K562 (cell line): ENCODE measurements around the gene BRAP. TPM values are rescaled to one million over a fixed set of nuclear protein-coding genes. Genes with fewer than 3 reads are reported as not detected.

Source experiments
- CBFA2T2 ChIP-seq: fragments of 450-650 bp; conservative IDR thresholded peaks from 2 replicates; pipeline ENCODE4 v1.6.1; 2017; ENCODE audit warnings: mild to moderate bottlenecking
- FIP1L1 ChIP-seq: fragments of 200-400 bp; formaldehyde crosslinking; IDR thresholded peaks from 2 replicates; pipeline ENCODE4 v1.6.1; 2018; ENCODE audit warnings: mild to moderate bottlenecking, low read depth, low read length; ENCODE audit not compliant: poor library complexity, severe bottlenecking
- FOXP1 ChIP-seq: sonication (generic); formaldehyde crosslinking; IDR thresholded peaks from 2 replicates; pipeline ENCODE4 v1.8.0; 2022; ENCODE audit warnings: mild to moderate bottlenecking, missing genetic modification reagents
- MIER1 ChIP-seq: fragments of 450-650 bp; IDR thresholded peaks from 2 replicates; pipeline ENCODE4 v1.6.1; 2016; ENCODE audit warnings: antibody characterized with exemption, mild to moderate bottlenecking, low read depth
- NR2F6 ChIP-seq: fragments of 450-650 bp; formaldehyde crosslinking; IDR thresholded peaks from 2 replicates; pipeline ENCODE4 v1.4.0; 2020; ENCODE audit warnings: mild to moderate bottlenecking
- SP1 ChIP-seq: sonication (generic); formaldehyde crosslinking; IDR thresholded peaks from 2 replicates; pipeline ENCODE4 v1.8.1; 2022; ENCODE audit warnings: mild to moderate bottlenecking, missing genetic modification reagents
- U2AF1 ChIP-seq: fragments of 200-400 bp; formaldehyde crosslinking; optimal IDR thresholded peaks from 2 replicates; pipeline ENCODE3; 2017; ENCODE audit warnings: mild to moderate bottlenecking, low read depth, low read length, moderate library complexity
- ZBTB1 ChIP-seq: sonication (generic); formaldehyde crosslinking; IDR thresholded peaks from 2 replicates; pipeline ENCODE4 v1.8.1; 2023; ENCODE audit warnings: missing genetic modification reagents, low read depth, mild to moderate bottlenecking, borderline replicate concordance
- ZFP1 ChIP-seq: fragments of 450-650 bp; formaldehyde crosslinking; IDR thresholded peaks from 2 replicates; pipeline ENCODE4 v1.4.0; 2020; ENCODE audit warnings: mild to moderate bottlenecking, mixed read lengths
- ZFX ChIP-seq: sonication (generic); formaldehyde crosslinking; IDR thresholded peaks from 2 replicates; pipeline ENCODE4 v1.8.0; 2022; ENCODE audit warnings: mild to moderate bottlenecking, missing genetic modification reagents, moderate library complexity
- ZNF217 ChIP-seq: sonication (generic); formaldehyde crosslinking; IDR thresholded peaks from 2 replicates; pipeline ENCODE4 v1.8.0; 2022; ENCODE audit warnings: mild to moderate bottlenecking, missing genetic modification reagents
- ZNF592 ChIP-seq: fragments of 450-650 bp; IDR thresholded peaks from 2 replicates; pipeline ENCODE4 v1.6.1; 2017; ENCODE audit warnings: antibody characterized with exemption, mild to moderate bottlenecking
- ZNF79 ChIP-seq: fragments of 250-450 bp; sonication (Bioruptor Pico); IDR thresholded peaks from 2 replicates; pipeline ENCODE4 v1.4.0; 2020; ENCODE audit warnings: low read depth, mild to moderate bottlenecking, moderate library complexity
- polyA plus RNA-seq, 8 experiments: library from polyadenylated mRNA; depleted of rRNA in 4 of 8; stranded (reverse) in 5 of 8; unstranded in 3 of 8; fragments of >200 nt; fragmentation: Nextera tagmentation in 2 of 8; fragmentation: Illumina TruSeq in 1 of 8; extraction: Ambion mirVana in 2 of 8; extraction: Trizol in 1 of 8; gene quantifications; 2 replicates each; pipeline versions ENCODE4 v1.2.1 to v1.2.3, GENCODE V29; 2011 to 2014; ENCODE audit warnings: inconsistent platforms in 1 of 8, missing spikeins in 1 of 8
- total RNA-seq, 7 experiments: library from RNA; depleted of rRNA in 6 of 7; stranded (reverse); fragments of >200 nt in 6 of 7; fragmentation: Illumina TruSeq in 2 of 7; extraction: Trizol in 2 of 7; gene quantifications; 2 replicates each; pipeline versions ENCODE4 v1.2.1 to v1.2.3, GENCODE V29; 2011 to 2021; ENCODE audit warnings: low replicate concordance in 1 of 7
- TF ChIP-seq, protein P1 (sequence below): fragments of 250-450 bp; sonication (Bioruptor Pico); IDR thresholded peaks from 2 replicates; pipeline ENCODE4 v1.5.0; 2021; ENCODE audit warnings: mild to moderate bottlenecking, moderate library complexity
- TF ChIP-seq, protein P2 (sequence below): fragments of 250-450 bp; sonication (Bioruptor Pico); IDR thresholded peaks from 2 replicates; pipeline ENCODE4 v1.8.0; 2022; ENCODE audit warnings: inconsistent platforms
- TF ChIP-seq, protein P3 (sequence below): fragments of 450-650 bp; IDR thresholded peaks from 2 replicates; pipeline ENCODE4 v1.6.1; 2017; ENCODE audit warnings: antibody characterized with exemption

Gene BRAP
- total and polyA plus RNA-seq, 9 of the 15 experiments (the other 6 are each of a cell fraction or from before 2014, with no cell fraction given): 2.2 to 32.6 (median 27.5) TPM

- no peak for TF ChIP-seq ZNF592
- TF ChIP-seq, protein P1, sequence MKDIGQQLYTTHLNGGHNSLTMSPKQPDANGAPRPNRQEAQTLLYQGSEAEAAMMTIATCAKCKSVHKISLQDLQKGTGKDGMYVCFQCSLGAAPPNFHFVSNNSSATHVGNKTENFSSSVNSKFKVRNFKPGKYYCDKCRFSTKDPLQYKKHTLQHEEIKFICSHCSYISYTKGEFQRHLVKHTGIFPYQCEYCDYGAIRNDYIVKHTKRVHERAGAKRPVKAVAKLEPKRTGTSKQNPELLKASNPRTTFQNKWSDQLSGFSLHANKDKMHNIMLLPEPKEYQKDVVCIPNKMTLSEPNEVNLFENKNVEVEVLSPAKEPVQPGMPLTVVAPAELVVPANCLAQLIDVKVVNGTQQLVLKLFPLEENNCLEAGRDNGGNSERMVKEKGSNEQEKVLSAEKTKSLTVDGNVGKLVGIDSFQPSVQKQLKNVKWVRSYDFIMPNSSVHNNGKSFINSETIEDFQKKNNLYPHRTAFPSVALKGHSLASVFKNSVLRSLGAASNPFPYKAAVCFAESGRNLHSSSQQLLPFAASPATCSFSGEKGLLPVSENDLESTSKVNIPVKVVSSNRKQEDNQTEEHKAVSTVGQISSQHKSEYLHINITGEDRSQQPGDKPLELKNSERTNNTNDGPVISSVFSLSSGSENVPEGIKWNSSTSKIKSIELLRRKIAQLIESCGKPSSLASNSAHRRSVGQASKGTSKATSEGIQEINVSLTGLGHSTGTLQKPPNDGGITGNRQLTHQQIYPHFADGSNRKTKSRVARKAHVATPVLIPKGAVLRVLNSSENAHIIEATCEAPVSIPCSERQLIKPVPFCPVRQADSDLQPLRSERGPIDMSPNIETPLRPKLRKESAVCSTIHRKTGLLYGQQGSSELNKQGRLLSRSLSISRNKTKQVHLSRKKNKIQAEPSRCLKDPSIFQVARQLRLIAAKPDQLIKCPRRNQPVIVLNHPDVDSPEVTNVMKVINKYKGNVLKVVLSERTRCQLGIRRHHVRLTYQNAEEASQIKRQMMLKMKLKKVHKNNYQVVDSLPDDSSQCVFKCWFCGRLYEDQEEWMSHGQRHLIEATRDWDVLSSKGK (CRISPR knock-in tag): no peak
- no peak for TF ChIP-seq ZNF79 (CRISPR knock-in tag)
- no peak for TF ChIP-seq ZNF217 (CRISPR knock-in tag)
- TF ChIP-seq SP1 (CRISPR knock-in tag): 0 out of 2 replicates have a peak, but pooled peaks have one; percentile 47
- no peak for TF ChIP-seq MIER1
- TF ChIP-seq U2AF1: no peak
- peak; percentile 78 for TF ChIP-seq FIP1L1
- TF ChIP-seq, protein P2, sequence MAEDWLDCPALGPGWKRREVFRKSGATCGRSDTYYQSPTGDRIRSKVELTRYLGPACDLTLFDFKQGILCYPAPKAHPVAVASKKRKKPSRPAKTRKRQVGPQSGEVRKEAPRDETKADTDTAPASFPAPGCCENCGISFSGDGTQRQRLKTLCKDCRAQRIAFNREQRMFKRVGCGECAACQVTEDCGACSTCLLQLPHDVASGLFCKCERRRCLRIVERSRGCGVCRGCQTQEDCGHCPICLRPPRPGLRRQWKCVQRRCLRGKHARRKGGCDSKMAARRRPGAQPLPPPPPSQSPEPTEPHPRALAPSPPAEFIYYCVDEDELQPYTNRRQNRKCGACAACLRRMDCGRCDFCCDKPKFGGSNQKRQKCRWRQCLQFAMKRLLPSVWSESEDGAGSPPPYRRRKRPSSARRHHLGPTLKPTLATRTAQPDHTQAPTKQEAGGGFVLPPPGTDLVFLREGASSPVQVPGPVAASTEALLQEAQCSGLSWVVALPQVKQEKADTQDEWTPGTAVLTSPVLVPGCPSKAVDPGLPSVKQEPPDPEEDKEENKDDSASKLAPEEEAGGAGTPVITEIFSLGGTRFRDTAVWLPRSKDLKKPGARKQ (CRISPR knock-in tag): no peak
- no peak for TF ChIP-seq FOXP1
- no peak for TF ChIP-seq ZBTB1 (CRISPR knock-in tag)
- TF ChIP-seq NR2F6 (CRISPR knock-in tag): no peak
- 0 out of 2 replicates have a peak, but pooled peaks have one; percentile 14 for TF ChIP-seq CBFA2T2
- TF ChIP-seq, protein P3, sequence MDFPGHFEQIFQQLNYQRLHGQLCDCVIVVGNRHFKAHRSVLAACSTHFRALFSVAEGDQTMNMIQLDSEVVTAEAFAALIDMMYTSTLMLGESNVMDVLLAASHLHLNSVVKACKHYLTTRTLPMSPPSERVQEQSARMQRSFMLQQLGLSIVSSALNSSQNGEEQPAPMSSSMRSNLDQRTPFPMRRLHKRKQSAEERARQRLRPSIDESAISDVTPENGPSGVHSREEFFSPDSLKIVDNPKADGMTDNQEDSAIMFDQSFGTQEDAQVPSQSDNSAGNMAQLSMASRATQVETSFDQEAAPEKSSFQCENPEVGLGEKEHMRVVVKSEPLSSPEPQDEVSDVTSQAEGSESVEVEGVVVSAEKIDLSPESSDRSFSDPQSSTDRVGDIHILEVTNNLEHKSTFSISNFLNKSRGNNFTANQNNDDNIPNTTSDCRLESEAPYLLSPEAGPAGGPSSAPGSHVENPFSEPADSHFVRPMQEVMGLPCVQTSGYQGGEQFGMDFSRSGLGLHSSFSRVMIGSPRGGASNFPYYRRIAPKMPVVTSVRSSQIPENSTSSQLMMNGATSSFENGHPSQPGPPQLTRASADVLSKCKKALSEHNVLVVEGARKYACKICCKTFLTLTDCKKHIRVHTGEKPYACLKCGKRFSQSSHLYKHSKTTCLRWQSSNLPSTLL: peak; percentile 87
- peak; percentile 76 for TF ChIP-seq ZFX (CRISPR knock-in tag)
- TF ChIP-seq ZFP1 (CRISPR knock-in tag): no peak
Measured at GRCh38 chr12:111599453-111600204, 86.1 kb downstream of the BRAP start (continued).
